ENCODE data around the gene ZBTB12.

ZBTB12 gene

DNA sequence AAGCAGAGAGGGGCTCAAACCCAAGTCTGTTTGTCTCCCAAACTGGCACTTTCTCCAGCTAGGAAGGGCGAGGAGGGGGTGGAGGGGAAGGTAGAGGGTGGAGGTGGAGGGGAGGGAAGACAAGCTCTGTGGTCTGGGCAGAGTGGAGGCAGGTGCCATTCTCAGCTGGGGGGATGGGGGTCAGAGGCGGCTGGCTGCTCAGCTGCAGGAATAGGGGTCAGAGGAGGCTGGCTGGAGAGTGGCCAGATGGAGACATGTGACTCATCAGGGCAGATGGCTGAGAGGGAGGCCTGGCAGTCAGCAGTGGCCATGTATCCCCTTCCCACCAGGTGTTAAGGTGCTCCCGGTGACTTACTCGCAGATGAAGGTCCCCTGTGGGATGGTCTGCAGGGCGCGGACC lies 19.5 kb downstream of the ZBTB12 start:
- H3K27ac ChIP-seq = no peak overlapping the region
- TF ChIP-seq, protein P1, sequence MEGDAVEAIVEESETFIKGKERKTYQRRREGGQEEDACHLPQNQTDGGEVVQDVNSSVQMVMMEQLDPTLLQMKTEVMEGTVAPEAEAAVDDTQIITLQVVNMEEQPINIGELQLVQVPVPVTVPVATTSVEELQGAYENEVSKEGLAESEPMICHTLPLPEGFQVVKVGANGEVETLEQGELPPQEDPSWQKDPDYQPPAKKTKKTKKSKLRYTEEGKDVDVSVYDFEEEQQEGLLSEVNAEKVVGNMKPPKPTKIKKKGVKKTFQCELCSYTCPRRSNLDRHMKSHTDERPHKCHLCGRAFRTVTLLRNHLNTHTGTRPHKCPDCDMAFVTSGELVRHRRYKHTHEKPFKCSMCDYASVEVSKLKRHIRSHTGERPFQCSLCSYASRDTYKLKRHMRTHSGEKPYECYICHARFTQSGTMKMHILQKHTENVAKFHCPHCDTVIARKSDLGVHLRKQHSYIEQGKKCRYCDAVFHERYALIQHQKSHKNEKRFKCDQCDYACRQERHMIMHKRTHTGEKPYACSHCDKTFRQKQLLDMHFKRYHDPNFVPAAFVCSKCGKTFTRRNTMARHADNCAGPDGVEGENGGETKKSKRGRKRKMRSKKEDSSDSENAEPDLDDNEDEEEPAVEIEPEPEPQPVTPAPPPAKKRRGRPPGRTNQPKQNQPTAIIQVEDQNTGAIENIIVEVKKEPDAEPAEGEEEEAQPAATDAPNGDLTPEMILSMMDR (conservative IDR thresholded peaks at IDR 0.05) = no peak

DNA sequence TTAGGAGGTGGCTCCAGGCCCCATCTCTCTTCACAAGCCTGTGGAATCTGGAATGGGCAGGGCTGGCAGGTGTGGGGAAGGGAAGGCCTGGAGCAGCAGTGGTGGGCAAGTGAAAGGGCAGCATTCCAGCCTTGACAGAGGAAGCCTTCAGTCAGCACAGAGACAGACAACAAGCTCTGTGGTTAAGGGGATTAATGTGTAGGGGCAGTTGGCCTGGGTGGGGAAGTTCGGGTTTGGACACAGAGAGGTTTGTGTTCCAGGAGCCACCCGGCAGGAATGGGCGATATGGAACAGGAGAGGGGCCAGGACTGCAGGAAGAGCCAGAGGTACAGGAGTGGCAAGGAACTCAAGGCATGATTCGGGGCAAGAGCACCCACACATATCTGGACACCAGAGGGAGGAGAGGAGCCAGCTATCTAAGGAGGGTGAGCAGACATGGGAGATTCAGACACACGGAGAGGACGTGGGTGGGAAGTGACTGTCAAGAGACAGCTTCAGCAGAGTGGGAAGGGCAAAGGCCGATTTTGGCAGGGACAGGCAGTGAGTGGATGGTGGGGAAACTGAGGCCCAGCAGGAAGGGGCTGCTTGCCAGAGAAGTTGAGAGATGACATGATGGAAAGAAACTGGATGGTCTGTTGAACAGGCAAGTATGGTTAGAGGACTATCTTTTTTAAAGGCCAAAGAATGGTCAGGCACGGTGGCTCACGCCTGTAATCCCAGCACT lies 20.6 kb downstream of the ZBTB12 start:
- peak overlapping the region; percentile 5; the same call in 1 of the 2 replicates for H3K27ac ChIP-seq
- TF ChIP-seq, protein P1 (conservative IDR thresholded peaks at IDR 0.05) = no peak

DNA sequence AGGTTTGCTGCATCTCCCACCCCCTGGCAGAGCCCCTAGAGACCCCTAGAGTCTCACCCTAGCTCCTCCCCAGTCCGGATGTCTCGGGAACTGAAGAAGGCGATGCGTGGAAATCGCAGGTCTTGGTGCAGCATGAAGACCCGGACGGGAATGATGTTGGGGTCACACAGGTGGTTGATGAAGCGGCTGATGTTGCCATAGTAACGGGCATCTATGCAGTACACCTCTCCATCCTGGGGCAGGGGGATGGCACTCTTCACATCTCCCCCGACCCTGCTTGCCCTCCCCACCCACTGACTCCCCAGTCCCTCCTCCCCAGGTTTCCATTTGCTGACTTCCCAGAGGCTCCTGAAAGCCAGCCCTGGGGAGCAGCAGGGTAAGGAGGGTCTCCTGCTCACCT lies 21.3 kb downstream of the ZBTB12 start:
- TF ChIP-seq, protein P1 (conservative IDR thresholded peaks at IDR 0.05) = no peak
- peak overlapping the region; percentile 5; the same call in 1 of the 2 replicates for H3K27ac ChIP-seq

DNA sequence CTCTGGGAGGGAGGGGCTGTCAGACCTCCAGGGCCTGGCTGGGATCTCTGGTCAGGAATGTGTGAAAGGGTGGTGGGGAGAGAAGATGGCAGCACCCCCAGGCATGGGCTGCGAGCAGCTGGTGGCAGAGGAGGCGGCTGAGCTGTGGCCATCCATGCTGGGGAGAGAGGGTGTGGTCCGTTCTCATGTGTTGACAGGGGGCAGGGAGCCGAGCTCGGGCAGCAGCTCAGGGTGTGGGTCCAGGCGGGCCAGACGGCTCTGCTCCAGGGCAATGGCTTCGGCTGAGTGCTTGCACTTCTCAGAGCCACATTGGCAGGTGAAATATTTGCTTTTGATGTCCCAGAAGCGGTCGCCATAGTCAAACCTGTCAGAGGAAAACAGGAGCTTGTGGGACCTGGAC lies 22.0 kb downstream of the ZBTB12 start:
- TF ChIP-seq, protein P1 (conservative IDR thresholded peaks at IDR 0.05) = no peak
- peak overlapping the region; percentile 99; the same call in 1 of the 2 replicates for H3K27ac ChIP-seq

DNA sequence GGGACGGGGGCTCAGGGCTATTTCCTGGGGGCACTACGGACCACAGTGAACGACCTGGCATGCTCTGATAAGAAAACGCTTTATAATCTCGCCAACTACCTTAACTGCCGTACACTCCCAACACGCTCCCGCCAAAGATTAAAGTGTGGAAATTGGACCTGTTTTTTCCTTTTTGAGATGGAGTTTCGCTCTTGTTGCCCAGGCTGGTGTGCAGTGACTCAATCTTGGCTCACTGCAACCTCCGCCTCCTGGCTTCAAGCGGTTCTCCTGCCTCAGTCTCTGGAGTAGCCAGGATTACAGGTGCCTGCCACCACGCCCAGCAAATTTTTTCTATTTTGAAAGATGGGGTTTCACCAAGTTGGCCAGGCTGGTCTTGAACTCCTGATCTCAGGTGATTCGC lies 22.7 kb downstream of the ZBTB12 start:
- TF ChIP-seq, protein P1 (conservative IDR thresholded peaks at IDR 0.05) = no peak
- peak overlapping the region; percentile 99 for H3K27ac ChIP-seq

DNA sequence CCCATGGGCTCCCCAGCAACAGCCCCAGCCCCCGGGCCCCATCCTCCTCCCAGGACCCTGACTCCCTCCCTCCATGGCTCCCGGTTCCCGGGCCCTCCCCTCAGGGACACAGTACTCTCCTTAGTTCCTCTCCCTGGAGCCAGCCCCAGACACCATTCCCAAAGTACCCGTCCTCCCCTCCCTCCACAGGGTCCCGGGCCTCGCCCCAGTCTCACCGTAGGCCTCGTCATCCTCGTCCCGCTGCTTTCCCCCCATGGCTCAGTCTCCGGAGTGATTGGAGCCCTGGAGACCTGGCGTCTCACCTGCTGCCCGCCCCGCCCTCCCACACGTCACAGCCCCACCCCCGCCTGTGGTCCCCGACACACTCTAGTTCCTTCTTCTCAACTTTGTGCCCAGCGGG lies 23.2 kb downstream of the ZBTB12 start, which contains the start of gene SLC44A4:
TSS of gene SLC44A4 (minus strand) at position 272 of the 400 bp plus-strand sequence. CDS start at position 255, 17 bp downstream.
- TF ChIP-seq, protein P1 (conservative IDR thresholded peaks at IDR 0.05) = no peak
- peak within 1 kb of the TSS; percentile 99 for H3K27ac ChIP-seq

DNA sequence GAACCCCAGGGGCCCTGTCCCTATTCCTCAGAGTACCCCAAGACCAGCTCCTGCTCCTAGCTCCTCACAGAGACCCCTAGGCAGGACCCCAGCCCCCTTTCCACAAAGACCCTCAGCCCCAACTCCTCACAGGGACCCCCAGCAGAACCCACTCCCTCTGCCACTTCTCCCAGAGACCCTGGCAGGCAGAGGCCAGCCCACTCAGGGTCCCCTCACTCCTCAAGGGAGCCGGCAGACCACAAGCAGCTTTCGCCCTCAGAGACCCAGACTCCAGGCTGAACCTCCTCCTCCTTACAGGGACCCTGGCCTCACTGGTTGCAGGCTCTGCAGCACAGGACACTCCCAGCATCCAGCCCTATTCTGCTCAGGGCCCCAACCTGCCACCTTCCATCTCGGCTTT lies 23.7 kb downstream of the ZBTB12 start:
- TF ChIP-seq, protein P1 (conservative IDR thresholded peaks at IDR 0.05) = no peak
- peak overlapping the region; percentile 99 for H3K27ac ChIP-seq

All from VCaP (cell line).